ENCODE results near the gene PTPRT. TPM values are rescaled to one million over a fixed set of nuclear protein-coding genes. Genes with fewer than 3 reads are reported as not detected.

The PTPRT gene
- total and polyA plus RNA-seq, 12 donors = 0.04 to 0.53 (median 0.22) TPM; not detected in 1

- H3K4me1 ChIP-seq = no peaks in the 10 kb centered on the region
- TF ChIP-seq, protein P1, sequence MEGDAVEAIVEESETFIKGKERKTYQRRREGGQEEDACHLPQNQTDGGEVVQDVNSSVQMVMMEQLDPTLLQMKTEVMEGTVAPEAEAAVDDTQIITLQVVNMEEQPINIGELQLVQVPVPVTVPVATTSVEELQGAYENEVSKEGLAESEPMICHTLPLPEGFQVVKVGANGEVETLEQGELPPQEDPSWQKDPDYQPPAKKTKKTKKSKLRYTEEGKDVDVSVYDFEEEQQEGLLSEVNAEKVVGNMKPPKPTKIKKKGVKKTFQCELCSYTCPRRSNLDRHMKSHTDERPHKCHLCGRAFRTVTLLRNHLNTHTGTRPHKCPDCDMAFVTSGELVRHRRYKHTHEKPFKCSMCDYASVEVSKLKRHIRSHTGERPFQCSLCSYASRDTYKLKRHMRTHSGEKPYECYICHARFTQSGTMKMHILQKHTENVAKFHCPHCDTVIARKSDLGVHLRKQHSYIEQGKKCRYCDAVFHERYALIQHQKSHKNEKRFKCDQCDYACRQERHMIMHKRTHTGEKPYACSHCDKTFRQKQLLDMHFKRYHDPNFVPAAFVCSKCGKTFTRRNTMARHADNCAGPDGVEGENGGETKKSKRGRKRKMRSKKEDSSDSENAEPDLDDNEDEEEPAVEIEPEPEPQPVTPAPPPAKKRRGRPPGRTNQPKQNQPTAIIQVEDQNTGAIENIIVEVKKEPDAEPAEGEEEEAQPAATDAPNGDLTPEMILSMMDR (IDR thresholded peaks at IDR 0.05) = no peak
- H3K27ac ChIP-seq = no peak overlapping the region
- WGBS, 2 donors = 67 to 87% methylated on average over 3 of the region's 3 CpGs
- no peaks in the 10 kb centered on the region for H3K9me3 ChIP-seq
- ATAC-seq (no peak), DNase-seq (no peak)
- no peak overlapping the region for H3K4me3 ChIP-seq
- H3K36me3 ChIP-seq = no peaks in the 10 kb centered on the region
- H3K27me3 ChIP-seq = peaks cover 0 to 7% (median 0%) of the 10 kb centered on the region in 7 donors
- intact Hi-C loops (cut with DNase I) = loop anchor here in 1 of 10 donors (10.0 kb wide), 1 partner anchor 60 kb away; no protein-coding TSS in a partner anchor
Observed at GRCh38 chr20:42594659-42595058, 595.0 kb downstream of the PTPRT start.

GRCh38 chr20:42594011-42594410, 595.7 kb downstream of the PTPRT start:
- Histone ChIP-seq H3K9me3 (no peaks in the 10 kb centered on the region), H3K36me3 (no peaks in the 10 kb centered on the region), H3K27ac (no peak overlapping the region), H3K4me3 (no peak overlapping the region), H3K4me1 (no peaks in the 10 kb centered on the region), H3K27me3 (peaks cover 0 to 7% (median 0%) of the 10 kb centered on the region in 7 donors)
- intact Hi-C loops (cut with DNase I) = loop anchor here in 1 of 10 donors (10.0 kb wide), 1 partner anchor 59 kb away; no protein-coding TSS in a partner anchor
- no peak for ATAC-seq
- 63 to 69% methylated on average over 7 of the region's 7 CpGs for WGBS, 2 donors
- TF ChIP-seq, protein P1 (IDR thresholded peaks at IDR 0.05) = no peak
- DNase-seq = no peak

DNA sequence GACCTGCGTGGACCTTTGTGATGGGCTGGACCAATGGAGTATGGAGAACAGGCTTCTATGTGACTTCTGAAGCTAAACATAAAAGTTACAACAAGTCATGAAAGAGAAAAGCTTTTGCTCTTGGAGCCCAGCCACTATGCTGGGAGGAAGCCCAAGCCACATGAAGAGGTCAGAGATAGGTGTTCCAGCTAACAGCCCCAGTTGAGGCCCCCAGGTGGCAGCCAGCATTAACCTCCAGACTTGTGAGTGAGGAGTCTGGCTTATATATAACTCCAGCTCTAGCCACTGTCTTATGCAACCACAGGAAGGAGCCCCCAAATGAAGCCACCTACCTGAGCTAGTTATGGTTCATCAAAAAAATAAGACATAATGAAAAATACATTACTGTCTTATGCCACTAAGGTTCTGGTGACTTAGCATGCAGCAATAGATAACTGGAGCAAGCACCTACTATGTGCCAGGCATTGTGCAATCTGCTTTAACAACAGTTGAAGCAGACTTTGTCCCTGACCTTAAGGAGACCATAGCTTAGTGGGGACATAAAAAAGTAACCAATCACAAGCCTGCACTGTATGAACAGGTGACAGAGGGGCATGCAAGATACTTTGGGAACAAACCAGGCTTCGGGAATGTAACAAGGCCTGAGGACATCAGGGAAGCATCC, 599.6 kb downstream of the PTPRT start:
- DNase-seq (no peak), ATAC-seq (no peak)
- H3K4me3 ChIP-seq = no peak overlapping the region
- TF ChIP-seq, protein P1 (IDR thresholded peaks at IDR 0.05) = no peak
- H3K27ac ChIP-seq = no peak overlapping the region
- intact Hi-C loops (cut with DNase I) = loop anchor here in 1 of 10 donors (10.0 kb wide), 1 partner anchor 55 kb away; no protein-coding TSS in a partner anchor
- no peaks in the 10 kb centered on the region for H3K4me1 ChIP-seq
- WGBS, 2 donors = 62 to 78% methylated on average over 2 of the region's 2 CpGs
- H3K27me3 ChIP-seq = peaks cover 0 to 7% (median 0%) of the 10 kb centered on the region in 7 donors
- no peaks in the 10 kb centered on the region for H3K9me3 ChIP-seq
- no peaks in the 10 kb centered on the region for H3K36me3 ChIP-seq

- WGBS, 2 donors = 76 to 79% methylated on average over 2 of the region's 2 CpGs
- no peaks in the 10 kb centered on the region for H3K4me1 ChIP-seq
- intact Hi-C loops (cut with DNase I) = no loop called here
- DNase-seq = no peak
- no peak overlapping the region for H3K27ac ChIP-seq
- no peak overlapping the region for H3K4me3 ChIP-seq
- H3K36me3 ChIP-seq = no peaks in the 10 kb centered on the region
- no peaks in the 10 kb centered on the region for H3K9me3 ChIP-seq
- peaks cover 0 to under 1% (median 0%) of the 10 kb centered on the region in 7 donors for H3K27me3 ChIP-seq
- ATAC-seq = no peak
- TF ChIP-seq, protein P1 (IDR thresholded peaks at IDR 0.05) = no peak
Observed at GRCh38 chr20:42588847-42589246, 600.9 kb downstream of the PTPRT start.

All from heart right ventricle (tissue), 16 donors.